GOT3 (cell line): ENCODE measurements around the gene RIPK4.
"Not testable (repeated sequence)": the region's sequence is repeated elsewhere in the genome, so short reads cannot be mapped to it uniquely, and the experiment has no call there.

Source experiments
- DNase-seq: peaks from one replicate; lab custom pipeline; 2025; ENCODE audit warnings: mixed read lengths; lab: John Stamatoyannopoulos, UW

RIPK4 gene

DNA sequence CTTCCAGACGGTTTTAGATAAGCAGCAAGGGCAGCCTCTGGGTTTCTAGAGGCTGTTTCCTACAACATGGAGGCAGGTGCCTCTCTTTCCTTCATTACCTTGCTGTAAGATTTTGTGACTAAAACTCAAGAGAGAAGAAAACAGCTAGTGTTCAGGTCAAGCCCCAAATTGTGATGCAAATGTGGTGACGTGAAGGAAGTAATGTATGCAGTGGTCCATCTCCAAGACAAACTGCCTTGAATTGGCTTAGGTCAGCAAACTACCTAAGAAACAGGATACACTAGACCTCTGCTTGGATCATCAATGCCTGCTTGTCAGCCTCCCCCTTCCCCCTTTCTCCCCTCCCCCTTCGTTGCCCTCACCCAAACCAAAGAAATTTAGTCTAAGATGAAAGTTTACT, 28.9 kb upstream of the RIPK4 start:
- no peak for DNase-seq

DNA sequence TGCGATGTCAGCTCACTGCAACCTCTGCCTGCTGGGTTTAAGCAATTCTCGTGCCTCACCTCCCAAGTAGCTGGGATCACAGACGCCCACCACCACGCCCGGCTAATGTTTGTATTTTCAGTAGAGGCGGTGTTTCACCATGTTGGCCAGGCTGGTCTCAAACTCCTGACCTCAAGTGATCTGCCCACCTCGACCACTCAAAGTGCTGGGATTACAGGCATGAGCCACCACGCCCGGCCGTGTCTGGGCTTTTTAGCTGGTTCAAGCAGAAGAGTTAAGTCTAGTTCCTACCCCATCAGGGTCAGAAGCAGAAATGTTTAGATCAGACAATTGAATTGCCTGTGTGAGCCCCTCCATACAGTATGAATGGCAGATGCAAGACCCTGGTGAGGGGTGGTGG, 27.7 kb upstream of the RIPK4 start:
- DNase-seq: no peak

DNA sequence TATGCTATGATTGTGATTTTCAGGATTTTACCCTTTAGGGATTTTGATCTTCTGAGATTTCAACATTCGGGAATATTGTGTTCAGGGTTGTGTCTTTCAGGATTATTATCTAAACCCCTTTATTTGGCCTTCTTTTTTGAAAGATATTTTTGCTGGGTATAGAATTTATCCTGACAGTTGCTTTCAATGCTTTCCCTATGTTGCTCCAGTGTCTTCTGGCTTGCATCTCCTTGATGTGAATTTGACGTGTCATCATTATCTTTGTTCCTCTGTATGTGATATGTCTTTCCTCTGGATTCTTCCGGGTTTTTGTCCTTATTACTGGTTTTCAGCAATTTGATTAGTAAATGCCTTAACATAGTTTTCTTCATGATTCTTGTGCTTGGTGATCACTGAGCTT, 25.9 kb upstream of the RIPK4 start:
- DNase-seq: no peak

DNA sequence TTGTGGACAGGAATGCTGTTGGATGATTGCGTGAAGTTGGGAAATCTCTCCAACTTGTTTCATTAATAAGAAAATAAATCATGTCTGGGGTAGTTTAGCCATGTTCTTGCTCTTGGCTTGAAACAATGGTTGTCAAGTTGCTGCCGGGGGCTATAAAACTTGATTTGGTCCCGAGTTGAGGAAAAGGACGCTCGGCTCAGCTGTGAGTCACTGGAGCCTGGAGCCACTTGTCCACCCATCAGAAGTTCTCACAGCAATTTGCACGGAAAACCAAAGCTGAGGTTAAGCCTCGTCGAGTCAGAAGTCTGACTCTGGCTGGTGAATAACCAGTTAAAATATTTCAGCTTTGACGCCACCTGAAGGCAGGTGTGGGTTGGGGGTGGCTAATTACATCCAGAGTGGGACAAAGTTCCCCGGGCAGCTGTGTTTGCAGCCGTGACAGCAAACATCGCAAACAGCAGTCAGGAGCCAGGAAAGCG, 19.7 kb upstream of the RIPK4 start:
- DNase-seq: no peak

DNA sequence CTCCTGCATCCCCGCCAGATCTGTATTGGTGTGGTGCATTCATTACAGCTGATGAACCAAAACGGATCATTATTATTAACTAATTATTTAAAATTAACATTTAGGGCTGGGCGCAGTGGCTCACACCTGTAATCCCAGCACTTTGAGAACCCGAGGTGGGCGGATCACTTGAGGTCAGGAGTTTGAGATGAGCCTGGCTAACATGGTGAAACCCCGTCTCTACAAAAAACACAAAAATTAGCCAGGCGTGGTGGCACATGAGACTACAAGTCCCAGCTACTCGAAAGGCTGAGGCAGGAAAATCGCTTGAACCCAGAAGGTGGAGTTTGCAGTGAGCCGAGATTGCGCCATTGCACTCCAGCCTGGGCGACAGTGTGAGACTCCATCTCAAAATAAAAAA, 18.4 kb upstream of the RIPK4 start:
- DNase-seq: not testable (repeated sequence)

DNA sequence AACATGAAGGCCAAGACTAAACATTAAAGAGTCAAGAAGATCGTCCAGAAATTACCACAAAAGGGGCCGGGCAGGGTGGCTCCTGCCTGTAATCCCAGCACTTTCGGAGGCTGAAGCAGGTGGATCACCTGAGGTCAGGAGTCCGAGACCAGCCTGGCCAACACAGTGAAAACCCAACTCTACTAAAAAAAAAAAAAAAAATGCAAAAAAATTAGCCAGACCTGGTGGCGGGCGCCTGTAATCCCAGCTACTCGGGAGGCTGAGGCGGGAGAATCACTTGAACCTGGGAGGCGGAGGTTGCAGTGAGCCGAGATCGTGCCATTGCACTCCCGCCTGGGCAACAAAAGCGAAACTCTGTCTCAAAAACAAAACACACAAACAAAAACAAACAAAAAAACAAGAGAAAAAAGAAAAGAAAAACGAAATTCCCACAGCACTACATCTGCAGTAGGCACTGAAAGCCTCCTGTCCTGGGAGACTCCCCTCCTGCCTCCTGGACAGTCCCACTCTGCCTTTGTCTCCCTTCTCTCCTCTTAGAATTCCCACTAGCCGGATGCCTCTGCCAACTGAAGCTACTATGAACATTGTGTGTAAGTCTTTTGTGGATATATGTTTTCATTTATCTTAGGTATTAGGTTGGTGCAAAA, 17.7 kb upstream of the RIPK4 start:
- DNase-seq: no peak

DNA sequence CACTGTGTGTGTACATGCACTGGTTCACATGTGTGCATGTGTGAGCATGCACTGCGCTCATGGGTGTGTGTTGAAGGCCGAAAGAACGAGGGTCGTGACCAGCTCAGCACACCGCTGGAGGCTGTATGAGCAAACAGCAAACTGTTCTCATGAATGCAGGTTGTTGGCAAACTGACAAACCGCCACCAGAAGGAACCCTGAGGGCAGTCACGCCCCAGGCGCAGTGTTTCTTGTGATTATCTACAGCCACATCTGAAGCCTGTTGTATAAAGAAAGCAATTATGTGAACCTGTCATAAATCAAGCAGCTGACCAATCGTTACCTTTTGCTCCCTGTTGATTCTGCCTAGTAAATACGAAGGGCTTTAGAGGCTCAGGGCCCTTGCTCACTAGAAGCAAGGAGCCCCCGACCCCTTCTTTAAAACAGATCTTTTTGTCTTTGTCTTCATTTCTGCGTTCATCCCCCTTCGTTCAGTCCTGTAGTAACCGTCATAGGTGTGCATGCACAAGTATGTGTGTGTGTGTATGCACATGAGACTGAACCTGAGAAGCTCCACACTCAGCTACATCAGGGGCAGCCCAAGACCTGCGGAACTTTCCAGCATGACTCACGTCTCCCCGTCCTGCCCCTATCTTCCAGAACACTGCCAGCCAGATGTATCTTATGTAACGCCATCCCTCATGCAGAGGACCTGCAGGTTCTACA, 16.8 kb upstream of the RIPK4 start:
- no peak for DNase-seq

DNA sequence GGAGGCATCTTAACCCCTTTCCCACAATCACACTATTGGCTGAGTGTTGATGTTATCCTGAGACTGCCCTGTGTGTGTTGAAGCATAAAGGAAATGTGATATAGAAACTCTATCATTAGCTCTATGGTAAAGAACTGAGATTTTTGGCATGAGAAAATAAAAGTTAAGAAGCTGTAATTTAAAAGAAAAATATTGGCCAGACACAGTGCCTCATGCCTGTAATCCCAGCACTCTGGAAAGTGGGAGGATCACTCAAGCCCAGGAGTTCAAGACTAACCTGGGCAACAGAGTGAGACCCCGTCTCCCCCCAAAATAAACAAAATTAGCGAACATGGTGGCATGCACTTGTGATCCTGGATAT, 14.2 kb upstream of the RIPK4 start:
- DNase-seq: no peak

DNA sequence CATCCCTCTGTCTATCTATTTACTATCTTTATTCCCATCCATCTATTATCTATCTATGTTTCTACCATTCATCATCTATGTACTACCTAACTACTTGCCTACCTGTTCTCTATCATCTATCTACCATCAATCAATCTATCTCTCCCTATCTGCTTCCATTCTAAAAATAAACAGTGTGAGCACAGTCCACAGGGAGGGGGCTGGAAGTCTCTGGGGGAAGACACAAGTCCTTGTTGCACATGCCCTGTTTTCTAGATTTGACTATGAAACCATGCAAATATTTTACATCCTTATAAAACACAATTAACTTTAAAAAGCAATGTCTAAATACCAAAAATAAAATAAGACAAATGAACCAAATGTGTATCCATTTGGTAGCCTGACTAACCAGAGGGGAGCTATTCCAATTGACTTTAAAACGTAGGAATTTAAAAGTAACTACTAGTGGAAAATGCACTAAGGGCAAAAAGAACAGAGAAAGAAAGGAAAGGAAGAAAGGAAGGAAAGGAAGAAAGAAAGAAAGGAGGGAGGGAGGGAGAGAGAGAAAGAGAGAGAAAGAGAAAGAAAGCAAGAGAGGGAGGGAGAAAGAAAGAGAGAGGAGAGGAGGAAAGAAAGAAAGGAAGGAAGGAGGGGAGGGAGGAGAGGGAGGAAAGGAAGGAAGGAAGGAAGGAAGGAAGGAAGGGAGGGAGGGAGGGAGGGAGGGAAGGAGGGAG, 13.6 kb upstream of the RIPK4 start:
- no peak for DNase-seq

DNA sequence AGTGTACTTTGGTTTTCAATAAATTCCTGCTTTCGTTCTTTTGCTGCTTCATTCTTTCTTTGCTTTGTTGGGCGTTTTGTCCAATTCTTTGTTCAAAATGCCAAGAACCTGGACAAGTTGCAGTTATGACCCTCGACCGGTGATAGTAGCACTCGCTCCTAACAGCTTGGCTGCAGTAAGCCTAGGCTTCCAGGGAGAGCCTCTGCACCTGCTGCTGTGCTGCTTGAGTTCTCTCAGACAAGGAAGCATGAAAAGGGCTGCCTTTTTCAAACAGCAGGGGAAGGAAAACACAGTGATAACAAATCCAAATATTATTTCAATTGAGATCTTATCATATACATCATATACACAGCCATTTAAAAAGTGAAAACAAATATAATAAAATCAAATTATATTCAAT, 12.8 kb upstream of the RIPK4 start:
- DNase-seq: no peak

DNA sequence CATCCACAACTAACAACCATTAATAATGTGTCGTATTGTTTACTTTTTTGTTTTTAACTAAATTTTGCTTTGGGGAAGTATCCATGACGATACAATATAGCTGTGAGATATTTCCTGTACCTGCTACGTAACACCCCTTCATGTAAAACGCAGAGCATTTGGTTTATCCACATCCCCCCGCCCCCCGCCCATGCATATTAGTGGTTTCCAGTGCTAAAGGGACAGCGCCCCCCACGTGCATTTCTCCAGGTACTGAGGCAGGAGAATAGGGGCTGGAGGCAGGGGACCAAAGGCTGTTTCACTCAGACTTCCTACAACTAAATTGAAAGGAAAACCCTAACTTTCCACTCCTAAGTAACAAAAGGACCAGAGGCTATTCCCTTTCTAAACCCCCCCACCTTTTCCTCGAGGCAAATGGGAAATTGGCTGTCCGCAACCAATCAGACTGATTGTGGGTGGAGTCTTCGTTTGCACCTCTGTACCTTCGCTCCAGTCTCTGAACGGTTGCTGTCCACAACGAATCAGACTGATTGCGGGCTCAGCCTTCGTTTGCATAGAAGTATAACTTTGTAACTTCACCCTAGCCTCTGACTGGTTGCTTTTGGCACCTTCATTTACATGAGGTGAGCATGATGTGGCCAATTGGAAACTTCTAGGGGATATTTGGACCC, 12.2 kb upstream of the RIPK4 start:
- DNase-seq: no peak

DNA sequence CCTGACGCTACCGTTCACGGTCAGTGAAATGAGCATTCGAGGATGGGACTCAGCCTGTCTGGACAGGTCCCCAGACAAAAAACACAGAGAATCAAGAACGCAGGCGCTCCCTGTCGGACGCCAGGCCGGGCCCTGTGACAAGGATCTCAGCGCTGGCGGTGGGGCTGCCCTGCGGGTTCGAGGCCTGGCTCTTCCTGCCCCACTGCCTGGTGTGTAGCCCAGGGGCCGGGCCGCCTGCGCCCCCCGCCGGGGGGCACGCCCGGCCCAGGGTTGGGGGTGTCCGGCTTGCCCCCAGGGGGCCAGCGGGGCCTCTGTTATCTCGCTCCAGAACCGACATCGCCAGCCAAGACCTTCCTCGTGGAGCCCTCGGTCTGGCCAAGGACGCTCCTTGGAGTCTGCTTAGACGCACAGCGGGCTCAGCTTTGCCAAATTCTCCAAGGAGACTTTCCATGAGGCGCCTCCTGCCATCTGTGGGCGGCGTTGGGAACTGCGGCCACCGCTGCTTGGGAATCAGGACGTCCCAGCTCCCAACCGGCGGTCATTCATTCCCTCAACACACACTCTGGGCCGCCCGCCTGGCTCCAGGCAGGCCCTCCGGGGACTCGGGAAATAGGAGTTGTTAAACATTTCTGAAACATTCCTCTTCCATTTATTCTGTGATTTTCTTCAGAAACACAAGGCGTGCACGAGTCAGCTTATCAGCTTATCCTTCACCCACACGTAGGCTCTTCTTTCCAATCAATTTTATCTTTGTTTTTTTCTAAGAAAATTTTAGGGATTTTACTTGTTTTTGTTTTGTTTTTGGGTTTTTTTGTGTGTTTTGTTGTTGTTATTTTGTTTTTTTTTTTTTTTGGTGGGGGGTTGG, 11.3 kb upstream of the RIPK4 start:
- peak; percentile 47 for DNase-seq

DNA sequence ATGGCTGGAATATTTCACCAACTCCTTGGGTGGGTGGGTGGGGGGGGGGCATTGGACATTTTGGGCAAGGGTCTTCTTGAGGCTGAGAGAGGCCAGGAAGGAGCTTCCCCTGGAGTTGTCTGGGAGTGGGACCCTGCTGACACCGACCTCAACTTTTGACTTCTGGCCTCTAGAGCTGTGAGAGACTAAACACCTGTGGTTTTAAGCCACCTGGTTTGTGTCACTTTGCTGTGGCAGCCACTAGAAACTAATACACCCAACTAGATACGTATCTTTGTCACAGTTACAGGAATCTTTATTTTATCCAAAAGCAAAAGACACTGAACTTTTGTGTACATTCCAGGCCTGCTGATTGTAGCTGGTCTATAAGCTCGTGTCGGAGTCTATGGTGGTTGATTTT, 9.9 kb upstream of the RIPK4 start:
- DNase-seq: no peak

DNA sequence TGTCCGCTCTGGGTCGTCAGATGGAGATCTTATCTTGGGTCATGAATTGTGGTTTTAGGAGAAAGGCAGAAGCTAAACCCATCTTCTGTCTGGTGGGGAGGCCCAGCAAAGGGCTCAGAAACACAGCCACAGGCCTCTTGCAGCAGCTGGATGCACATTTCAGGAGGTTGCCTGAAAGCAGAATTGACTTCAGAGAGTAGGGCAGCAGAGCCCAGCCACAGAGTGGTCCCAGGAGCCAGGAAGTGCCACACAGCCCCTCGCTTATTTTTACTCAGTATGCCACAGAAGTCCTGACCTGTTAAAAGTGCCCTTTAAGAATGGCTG, 8.3 kb upstream of the RIPK4 start:
- DNase-seq: no peak

DNA sequence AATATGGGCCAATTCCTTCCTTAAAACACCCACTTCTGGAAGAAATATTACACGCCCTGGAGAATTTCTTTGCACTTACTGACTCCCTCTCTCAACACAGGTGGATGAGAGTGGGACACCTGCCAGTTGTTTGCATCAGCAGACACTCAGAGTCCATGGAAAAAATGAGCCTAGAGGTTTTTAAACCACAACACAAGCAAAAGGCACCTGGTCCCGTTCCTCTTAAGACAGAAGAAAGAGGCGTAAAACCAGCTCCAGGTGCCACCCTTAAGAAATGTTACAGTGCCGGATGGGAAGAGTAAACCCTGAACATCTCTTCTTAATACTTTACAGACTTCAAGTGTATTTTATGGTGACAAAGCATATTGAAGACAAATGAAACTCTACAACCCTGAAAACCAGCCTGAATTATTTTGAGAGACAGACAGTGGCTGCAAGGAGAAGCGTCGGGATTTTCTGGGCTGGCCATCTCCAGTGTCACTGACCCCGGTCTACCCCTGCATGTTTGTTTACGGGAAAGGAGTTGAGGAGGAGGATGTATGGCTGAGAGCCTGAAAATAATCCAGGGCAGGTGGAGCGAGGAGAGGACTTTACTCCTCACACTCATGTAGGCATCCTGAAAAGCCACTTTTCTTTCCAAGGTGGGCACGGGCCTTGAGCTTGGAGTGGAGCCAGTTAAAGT, 7.8 kb upstream of the RIPK4 start:
- no peak for DNase-seq

DNA sequence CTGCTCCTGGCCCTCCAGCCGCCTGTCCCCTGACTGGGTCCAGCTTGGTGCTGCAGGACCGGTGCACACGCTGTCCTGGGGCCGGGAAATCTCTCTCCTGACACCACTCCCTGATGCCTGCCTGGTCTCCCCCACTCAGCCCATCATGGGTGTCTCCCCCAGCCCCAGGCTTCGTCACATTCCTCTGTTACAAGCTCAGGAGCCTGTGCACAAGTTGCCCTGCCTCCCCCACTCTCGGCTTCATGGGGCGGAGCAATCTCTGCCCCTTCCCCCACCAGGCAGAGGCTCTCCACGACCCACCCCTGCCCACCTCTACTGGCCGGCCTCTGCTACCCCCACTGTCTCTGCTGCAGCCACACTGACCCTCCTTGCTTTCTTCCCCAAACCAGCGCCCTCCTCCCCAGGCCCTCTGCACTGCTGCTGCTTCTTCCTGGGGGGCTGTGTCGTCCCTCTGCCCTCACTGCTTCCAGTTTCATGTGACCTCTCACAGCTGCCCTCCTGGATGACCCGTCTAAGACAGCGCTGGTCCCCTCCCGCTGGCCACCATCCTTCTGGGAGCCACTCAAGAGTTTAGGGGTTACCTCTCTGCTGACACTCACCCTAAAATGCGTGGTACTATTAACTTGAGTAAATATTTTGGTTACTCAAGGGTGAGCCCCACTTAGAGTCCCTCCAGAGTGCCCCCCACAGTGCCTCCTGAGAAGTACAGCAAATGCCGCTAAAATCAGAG, 5.7 kb upstream of the RIPK4 start:
- no peak for DNase-seq

DNA sequence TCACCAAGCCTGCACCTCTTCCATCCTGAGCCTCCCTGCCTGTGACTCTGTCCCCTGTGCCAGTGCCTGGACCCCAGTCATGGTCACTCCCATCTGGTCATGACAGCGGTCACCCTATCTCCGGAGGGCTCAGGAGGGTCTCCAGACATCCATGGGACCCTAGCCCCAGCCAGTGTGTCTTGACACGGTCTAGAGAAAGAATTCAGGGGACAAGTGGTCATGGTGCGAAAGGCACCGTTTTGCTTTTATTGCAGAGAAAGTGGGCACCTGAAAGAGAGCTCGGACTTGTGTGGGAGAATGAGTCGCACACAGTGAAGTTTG, 4.7 kb upstream of the RIPK4 start:
- no peak for DNase-seq

DNA sequence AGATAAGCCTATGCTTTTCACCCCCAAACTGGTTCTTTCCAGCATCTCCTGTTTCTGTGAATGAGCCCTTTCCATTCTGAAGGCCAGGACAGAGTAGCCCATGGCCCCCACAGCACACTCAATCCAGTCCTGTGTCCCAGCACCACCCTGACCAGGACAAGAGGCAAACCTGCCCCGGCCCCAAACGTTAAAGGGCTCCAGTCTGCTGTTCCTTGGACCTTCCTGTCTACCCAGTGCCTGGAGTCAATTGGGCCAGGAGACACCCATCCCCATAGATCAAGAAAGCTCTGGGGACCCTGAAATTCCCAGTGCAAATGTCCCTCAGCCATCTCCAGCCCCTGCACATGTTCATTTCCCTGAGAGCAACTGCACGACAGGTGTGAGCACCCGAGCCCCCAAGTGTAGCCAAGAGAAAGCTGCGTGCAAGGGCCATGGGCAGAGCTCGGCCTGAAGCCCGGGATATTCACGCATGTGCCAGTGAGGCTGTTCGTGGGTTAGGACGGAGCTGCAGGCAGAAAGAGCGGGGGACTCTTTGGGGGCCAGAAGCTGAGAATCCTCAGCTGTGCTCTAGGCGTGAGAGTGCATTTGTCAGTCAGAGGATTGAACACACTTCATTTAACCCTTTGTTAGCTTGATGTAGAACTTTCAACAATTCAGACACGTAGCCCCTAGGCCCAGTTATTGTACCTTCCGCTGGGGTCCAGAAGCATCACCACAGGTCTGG, 4.2 kb upstream of the RIPK4 start:
- no peak for DNase-seq

DNA sequence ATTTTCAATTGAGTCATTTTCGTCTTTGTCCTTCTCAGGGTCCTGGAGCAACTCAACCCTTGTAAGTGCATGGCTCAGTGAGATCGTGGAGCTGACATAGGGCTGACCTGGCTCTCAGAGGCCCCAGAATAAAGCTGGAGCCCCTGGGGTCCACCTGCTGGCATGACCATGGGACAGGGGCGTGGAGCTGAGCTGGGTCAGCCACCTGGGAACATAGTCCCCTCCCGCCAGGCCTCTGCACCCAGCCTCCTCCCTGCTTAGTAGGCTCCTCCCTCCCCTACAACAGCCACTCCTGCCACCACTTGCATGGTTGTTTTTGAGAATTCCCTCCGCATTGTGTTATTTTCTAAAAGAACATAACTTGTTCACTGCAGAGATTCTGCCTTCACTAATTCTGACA, 3.1 kb upstream of the RIPK4 start:
- no peak for DNase-seq

DNA sequence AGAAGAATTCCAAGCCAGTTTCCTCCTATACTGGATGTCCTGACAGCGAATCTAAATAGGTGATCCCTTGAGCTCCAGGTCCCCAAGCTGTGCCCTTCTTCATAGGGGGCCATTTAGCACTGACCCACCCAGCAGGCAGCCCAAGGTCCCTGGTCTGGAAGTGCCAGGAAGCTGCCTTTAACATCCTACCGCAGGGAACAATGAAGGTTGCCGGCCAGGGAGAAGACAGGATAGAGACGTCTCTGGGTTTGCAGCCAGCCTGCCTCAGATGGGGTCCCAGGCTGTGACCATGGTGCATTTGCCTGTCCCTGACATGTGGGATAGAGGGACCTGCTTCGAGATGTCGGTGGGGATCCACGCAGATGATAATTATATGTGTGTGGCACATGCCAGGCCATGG, 2.7 kb upstream of the RIPK4 start:
- DNase-seq: no peak
